ENCODE measurements around the gene KRTAP12-1.
"Not testable (repeated sequence)": the region's sequence is repeated elsewhere in the genome, so short reads cannot be mapped to it uniquely, and the experiment has no call there.

Gene KRTAP12-1

DNA sequence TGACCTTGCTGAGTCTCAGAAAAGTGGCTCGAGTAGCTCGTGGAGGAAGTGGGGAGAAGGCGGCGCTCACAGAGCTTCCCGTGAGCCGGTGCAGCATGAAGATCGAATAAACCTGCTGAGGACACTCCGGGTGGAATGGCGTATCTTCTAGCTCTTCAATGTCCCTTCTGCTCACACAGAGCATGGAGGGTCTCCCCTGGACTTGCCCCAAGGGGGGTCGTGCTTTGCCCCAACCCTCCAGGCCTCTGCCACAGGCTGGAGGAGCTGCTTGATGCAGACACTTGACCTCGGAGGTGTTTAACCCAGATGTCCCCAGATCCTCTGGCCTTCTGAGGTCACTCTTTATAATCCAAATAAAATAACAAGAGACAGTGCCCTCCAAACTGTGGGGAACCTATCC is 12.8 kb upstream of the KRTAP12-1 start:
- ATAC-seq, result no peak
- TF ChIP-seq PPARA (CRISPR knock-in tag; IDR thresholded peaks at IDR 0.05; ENCODE audit: borderline replicate concordance), result no peak
- TF ChIP-seq BACH2 (CRISPR knock-in tag; IDR thresholded peaks at IDR 0.05; ENCODE audit: borderline replicate concordance), result no peak
- no peak for TF ChIP-seq ZFP3 (CRISPR knock-in tag; IDR thresholded peaks at IDR 0.05)
- TF ChIP-seq SNAI2 (CRISPR knock-in tag; IDR thresholded peaks at IDR 0.05), result no peak
- TF ChIP-seq ISL1 (CRISPR knock-in tag; IDR thresholded peaks at IDR 0.05), result no peak
- TF ChIP-seq OSR1 (CRISPR knock-in tag; IDR thresholded peaks at IDR 0.05), result no peak
- no peak for TF ChIP-seq TCF4 (CRISPR knock-in tag; IDR thresholded peaks at IDR 0.05; ENCODE audit: borderline replicate concordance)
- no peak for TF ChIP-seq TOX (CRISPR knock-in tag; IDR thresholded peaks at IDR 0.05; ENCODE audit: borderline replicate concordance)
- TF ChIP-seq CSDC2 (CRISPR knock-in tag; IDR thresholded peaks at IDR 0.05), result no peak
- TF ChIP-seq, protein P1, sequence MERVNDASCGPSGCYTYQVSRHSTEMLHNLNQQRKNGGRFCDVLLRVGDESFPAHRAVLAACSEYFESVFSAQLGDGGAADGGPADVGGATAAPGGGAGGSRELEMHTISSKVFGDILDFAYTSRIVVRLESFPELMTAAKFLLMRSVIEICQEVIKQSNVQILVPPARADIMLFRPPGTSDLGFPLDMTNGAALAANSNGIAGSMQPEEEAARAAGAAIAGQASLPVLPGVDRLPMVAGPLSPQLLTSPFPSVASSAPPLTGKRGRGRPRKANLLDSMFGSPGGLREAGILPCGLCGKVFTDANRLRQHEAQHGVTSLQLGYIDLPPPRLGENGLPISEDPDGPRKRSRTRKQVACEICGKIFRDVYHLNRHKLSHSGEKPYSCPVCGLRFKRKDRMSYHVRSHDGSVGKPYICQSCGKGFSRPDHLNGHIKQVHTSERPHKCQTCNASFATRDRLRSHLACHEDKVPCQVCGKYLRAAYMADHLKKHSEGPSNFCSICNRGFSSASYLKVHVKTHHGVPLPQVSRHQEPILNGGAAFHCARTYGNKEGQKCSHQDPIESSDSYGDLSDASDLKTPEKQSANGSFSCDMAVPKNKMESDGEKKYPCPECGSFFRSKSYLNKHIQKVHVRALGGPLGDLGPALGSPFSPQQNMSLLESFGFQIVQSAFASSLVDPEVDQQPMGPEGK (CRISPR knock-in tag; IDR thresholded peaks at IDR 0.05; ENCODE audit: borderline replicate concordance), result no peak

DNA sequence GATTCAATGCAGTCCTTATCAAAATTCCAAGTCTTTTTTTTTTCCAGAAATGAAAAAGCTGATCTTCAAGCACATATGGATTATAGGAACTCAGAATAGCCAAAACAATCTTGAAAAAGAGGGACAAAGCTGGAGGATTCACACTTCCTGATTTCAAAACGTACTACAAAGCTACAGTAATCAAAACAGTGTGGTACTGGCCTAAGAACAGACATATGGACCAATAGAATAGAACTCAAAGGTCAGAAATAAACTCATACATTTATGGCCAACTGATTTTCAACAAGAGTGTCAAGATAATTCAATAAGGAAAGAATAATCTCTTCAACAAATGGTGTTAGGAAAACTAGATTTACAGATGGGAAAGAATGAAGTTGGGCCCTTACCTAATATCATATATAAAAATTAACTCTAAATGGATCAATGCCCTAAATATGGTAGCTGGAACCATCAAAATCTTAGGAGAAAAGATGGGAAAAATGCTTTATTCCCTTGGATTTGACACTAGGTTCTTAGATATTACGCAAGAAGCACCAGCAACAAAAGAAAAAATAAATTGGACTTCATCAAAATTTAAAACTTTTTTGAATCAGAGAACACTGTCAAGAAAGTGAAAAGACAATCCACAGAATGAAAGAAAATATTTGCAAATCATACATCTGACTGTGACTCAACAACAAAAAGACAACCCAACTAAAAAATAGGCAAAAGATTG is 11.0 kb upstream of the KRTAP12-1 start:
- ATAC-seq, result no peak
- no peak for TF ChIP-seq TCF4 (CRISPR knock-in tag; IDR thresholded peaks at IDR 0.05; ENCODE audit: borderline replicate concordance)
- TF ChIP-seq, protein P1 (CRISPR knock-in tag; IDR thresholded peaks at IDR 0.05; ENCODE audit: borderline replicate concordance), result no peak
- TF ChIP-seq TOX (CRISPR knock-in tag; IDR thresholded peaks at IDR 0.05; ENCODE audit: borderline replicate concordance), result no peak
- TF ChIP-seq OSR1 (CRISPR knock-in tag; IDR thresholded peaks at IDR 0.05), result no peak
- no peak for TF ChIP-seq ZNF565 (CRISPR knock-in tag; conservative IDR thresholded peaks at IDR 0.05; ENCODE audit: low read depth)
- no peak for TF ChIP-seq ISL1 (CRISPR knock-in tag; IDR thresholded peaks at IDR 0.05)
- no peak for TF ChIP-seq BACH2 (CRISPR knock-in tag; IDR thresholded peaks at IDR 0.05; ENCODE audit: borderline replicate concordance)
- no peak for TF ChIP-seq GLIS3 (CRISPR knock-in tag; IDR thresholded peaks at IDR 0.05)
- no peak for TF ChIP-seq ESRRG (CRISPR knock-in tag; IDR thresholded peaks at IDR 0.05)
- no peak for TF ChIP-seq CSDC2 (CRISPR knock-in tag; IDR thresholded peaks at IDR 0.05)
- no peak for TF ChIP-seq ZC3H10 (CRISPR knock-in tag; IDR thresholded peaks at IDR 0.05)
- TF ChIP-seq, protein P2, sequence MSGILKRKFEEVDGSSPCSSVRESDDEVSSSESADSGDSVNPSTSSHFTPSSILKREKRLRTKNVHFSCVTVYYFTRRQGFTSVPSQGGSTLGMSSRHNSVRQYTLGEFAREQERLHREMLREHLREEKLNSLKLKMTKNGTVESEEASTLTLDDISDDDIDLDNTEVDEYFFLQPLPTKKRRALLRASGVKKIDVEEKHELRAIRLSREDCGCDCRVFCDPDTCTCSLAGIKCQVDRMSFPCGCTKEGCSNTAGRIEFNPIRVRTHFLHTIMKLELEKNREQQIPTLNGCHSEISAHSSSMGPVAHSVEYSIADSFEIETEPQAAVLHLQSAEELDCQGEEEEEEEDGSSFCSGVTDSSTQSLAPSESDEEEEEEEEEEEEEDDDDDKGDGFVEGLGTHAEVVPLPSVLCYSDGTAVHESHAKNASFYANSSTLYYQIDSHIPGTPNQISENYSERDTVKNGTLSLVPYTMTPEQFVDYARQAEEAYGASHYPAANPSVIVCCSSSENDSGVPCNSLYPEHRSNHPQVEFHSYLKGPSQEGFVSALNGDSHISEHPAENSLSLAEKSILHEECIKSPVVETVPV (CRISPR knock-in tag; IDR thresholded peaks at IDR 0.05), result no peak
- TF ChIP-seq, protein P3, sequence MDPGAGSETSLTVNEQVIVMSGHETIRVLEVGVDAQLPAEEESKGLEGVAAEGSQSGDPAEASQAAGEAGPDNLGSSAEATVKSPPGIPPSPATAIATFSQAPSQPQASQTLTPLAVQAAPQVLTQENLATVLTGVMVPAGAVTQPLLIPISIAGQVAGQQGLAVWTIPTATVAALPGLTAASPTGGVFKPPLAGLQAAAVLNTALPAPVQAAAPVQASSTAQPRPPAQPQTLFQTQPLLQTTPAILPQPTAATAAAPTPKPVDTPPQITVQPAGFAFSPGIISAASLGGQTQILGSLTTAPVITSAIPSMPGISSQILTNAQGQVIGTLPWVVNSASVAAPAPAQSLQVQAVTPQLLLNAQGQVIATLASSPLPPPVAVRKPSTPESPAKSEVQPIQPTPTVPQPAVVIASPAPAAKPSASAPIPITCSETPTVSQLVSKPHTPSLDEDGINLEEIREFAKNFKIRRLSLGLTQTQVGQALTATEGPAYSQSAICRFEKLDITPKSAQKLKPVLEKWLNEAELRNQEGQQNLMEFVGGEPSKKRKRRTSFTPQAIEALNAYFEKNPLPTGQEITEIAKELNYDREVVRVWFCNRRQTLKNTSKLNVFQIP (CRISPR knock-in tag; IDR thresholded peaks at IDR 0.05; ENCODE audit: borderline replicate concordance, low read depth), result no peak
- TF ChIP-seq ZNF8 (CRISPR knock-in tag; IDR thresholded peaks at IDR 0.05), result no peak
- no peak for TF ChIP-seq SNAI2 (CRISPR knock-in tag; IDR thresholded peaks at IDR 0.05)

DNA sequence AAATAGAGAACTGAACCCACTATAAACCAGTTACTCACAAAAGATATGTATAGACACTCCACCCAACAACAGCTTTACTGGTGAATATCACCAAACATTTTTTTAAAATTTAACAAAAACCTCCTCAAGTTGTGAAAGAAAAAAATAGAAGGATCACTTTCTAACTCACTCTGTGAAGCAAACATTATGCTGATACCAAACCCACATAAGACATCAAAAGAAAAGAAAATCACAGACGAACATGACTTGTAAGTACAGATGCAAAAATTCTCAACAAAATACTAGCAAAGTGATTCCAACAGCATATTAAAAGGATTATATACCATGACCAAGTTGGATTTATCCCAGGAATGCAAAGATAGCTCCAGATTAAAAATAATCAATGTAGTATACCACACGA is 9.7 kb upstream of the KRTAP12-1 start:
- ATAC-seq, result no peak
- TF ChIP-seq, protein P1 (CRISPR knock-in tag; IDR thresholded peaks at IDR 0.05; ENCODE audit: borderline replicate concordance), result no peak
- TF ChIP-seq ZNF565 (CRISPR knock-in tag; conservative IDR thresholded peaks at IDR 0.05; ENCODE audit: low read depth) (no peak), GLIS3 (CRISPR knock-in tag; IDR thresholded peaks at IDR 0.05) (no peak)
- TF ChIP-seq, protein P3 (CRISPR knock-in tag; IDR thresholded peaks at IDR 0.05; ENCODE audit: borderline replicate concordance, low read depth), result no peak

DNA sequence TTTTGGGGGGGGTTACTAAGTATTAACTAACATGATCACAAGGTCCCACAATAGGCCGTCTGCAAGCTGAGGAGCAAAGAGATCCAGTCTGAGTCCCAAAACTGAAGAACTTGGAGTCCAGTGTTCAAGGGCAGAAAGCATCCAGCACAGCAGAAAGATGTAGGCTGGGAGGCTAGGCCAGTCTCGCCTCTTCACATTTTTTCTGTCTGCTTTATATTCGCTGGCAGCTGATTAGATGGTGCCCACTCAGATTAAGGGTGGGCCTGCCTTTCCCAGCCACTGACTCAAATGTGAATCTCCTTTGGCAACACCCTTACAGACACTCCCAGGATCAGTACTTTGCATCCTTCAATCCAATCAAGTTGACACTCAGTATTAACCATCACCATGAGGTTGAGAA is 7.8 kb upstream of the KRTAP12-1 start:
- not testable (repeated sequence) for ATAC-seq

All from SK-N-SH treated with all-trans-retinoic acid at 6 μM for 48 hours (cell line).